A549 (cell line): ENCODE data around the gene RAD23B. TPM values are rescaled to one million over a fixed set of nuclear protein-coding genes. Genes with fewer than 3 reads are reported as not detected.
A peak's percentile ranks its signal among the peaks of the same experiment; 100 is the strongest.

Source experiments
- ATAC-seq, 2 experiments: fragments of 200-7000 bp in 1 of 2; fragments of >200 bp in 1 of 2; cut with Nextera tagmentation in 1 of 2; cut with Tn5 transposase in 1 of 2; 3 replicates each; pipeline versions ENCODE4 v1.8.0 to v1.9.1; 2018 to 2020; ENCODE audit warnings: mild to moderate bottlenecking in 1 of 2, moderate library complexity in 1 of 2
- CTCF ChIA-PET: fragments of 300-600 bp; sonication (Branson Sonifier 250); formaldehyde crosslinking; extraction: SDS; loops from one replicate; lab custom pipeline; 2021; ENCODE audit warnings: antibody characterized with exemption, inconsistent platforms; lab: Yijun Ruan, JAX
- POLR2A ChIA-PET: fragments of 350-600 bp; formaldehyde crosslinking; extraction: SDS; loops from one replicate; lab custom pipeline; 2021; ENCODE audit warnings: antibody characterized with exemption, inconsistent platforms; lab: Yijun Ruan, JAX
- DNase-seq, 2 experiments: peaks; one replicate each; pipeline versions ENCODE4 v3.0.0 to v3.0.0-alpha.2; 2011 to 2016; ENCODE audit warnings: low read depth in 1 of 2, low spot score in 1 of 2
- FAIRE-seq: peaks from 2 replicates; lab custom pipeline; 2011; peaks lifted over from hg19 to GRCh38; lab: Jason Lieb, UNC
- H3K27ac ChIP-seq, 2 experiments: fragments of >200 bp; sonication (Bioruptor Twin); formaldehyde crosslinking; 3 replicates each; pipeline ENCODE4 v1.5.1; 2016 to 2017
- H3K4me1 ChIP-seq: fragments of >200 bp; sonication (Bioruptor Twin); formaldehyde crosslinking; 3 replicates; pipeline ENCODE4 v1.6.1; 2016
- H3K4me2 ChIP-seq: fragments of >200 bp; sonication (Bioruptor Twin); formaldehyde crosslinking; 3 replicates; pipeline ENCODE4 v1.6.1; 2016
- H3K4me3 ChIP-seq: fragments of >200 bp; sonication (Bioruptor Twin); formaldehyde crosslinking; 3 replicates; pipeline ENCODE4 v1.5.1; 2016
- H3K9me3 ChIP-seq: fragments of >200 bp; sonication (Bioruptor Twin); formaldehyde crosslinking; 3 replicates; pipeline ENCODE4 v1.6.1; 2016
- FOSB ChIP-seq: fragments of 250-450 bp; sonication (Bioruptor Pico); IDR thresholded peaks from 2 replicates; pipeline ENCODE4 v1.5.0; 2020; ENCODE audit warnings: mild to moderate bottlenecking, moderate library complexity
- GATA3 ChIP-seq: IDR thresholded peaks from 2 replicates; pipeline ENCODE4 v1.6.1; 2012; ENCODE audit warnings: borderline replicate concordance
- HOXA7 ChIP-seq: fragments of 250-450 bp; sonication (Bioruptor Pico); IDR thresholded peaks from 2 replicates; pipeline ENCODE4 v1.5.0; 2020; ENCODE audit warnings: mild to moderate bottlenecking, moderate library complexity
- JUN ChIP-seq, 2 experiments: fragments of >200 bp; sonication (Bioruptor Twin); formaldehyde crosslinking; IDR thresholded peaks; 2 replicates in 1 of 2; 3 replicates in 1 of 2; pipeline ENCODE4 v1.6.1; 2016 to 2017
- MAZ ChIP-seq: fragments of 150-350 bp; IDR thresholded peaks from 2 replicates; pipeline ENCODE4 v1.6.1; 2014; ENCODE audit warnings: antibody characterized with exemption, low read depth, low read length, borderline replicate concordance
- RARB ChIP-seq: fragments of 250-450 bp; sonication (Bioruptor Pico); IDR thresholded peaks from 2 replicates; pipeline ENCODE4 v1.8.0; 2021; ENCODE audit warnings: mild to moderate bottlenecking, moderate library complexity
- TP53 ChIP-seq: fragments of 250-450 bp; sonication (Bioruptor Pico); IDR thresholded peaks from 2 replicates; pipeline ENCODE4 v1.5.0; 2021; ENCODE audit warnings: mild to moderate bottlenecking, moderate library complexity
- ZFP36 ChIP-seq: fragments of 450-650 bp; IDR thresholded peaks from 2 replicates; pipeline ENCODE4 v1.6.1; 2014; ENCODE audit warnings: borderline replicate concordance; ENCODE audit not compliant: partially characterized antibody
- WGBS: methylation state at CpG from one replicate; pipeline ENCODE4 v1.1.6; 2017; ENCODE audit errors: missing lambda C conversion rate; 5-methylcytosine and 5-hydroxymethylcytosine counted together
- polyA plus RNA-seq, 4 experiments: library from polyadenylated mRNA; depleted of rRNA in 3 of 4; stranded (reverse); fragments of >200 nt; fragmentation: RNase III in 1 of 4; extraction: RNeasy Plus Mini Kit Qiagen cat#74134 plus additional on column Dnase treatment in 1 of 4; gene quantifications; 2 replicates in 3 of 4; 3 replicates in 1 of 4; pipeline ENCODE4 v1.2.3, GENCODE V29; 2011 to 2017
- TF ChIP-seq, protein P1 (sequence below): fragments of 200-600 bp; sonication (generic); IDR thresholded peaks from 2 replicates; pipeline ENCODE4 v1.6.1; 2016; ENCODE audit warnings: antibody characterized with exemption, mild to moderate bottlenecking, moderate library complexity
- TF ChIP-seq, protein P2 (sequence below): IDR thresholded peaks from 2 replicates; pipeline ENCODE4 v1.6.1; 2012
- TF ChIP-seq, protein P3 (sequence below): IDR thresholded peaks from 2 replicates; pipeline ENCODE4 v1.6.1; 2012; ENCODE audit warnings: low read depth, borderline replicate concordance

Gene RAD23B
- polyA plus RNA-seq, 2 of the 4 experiments (the other 2 are of a cell fraction) = 136 to 195 TPM

DNA sequence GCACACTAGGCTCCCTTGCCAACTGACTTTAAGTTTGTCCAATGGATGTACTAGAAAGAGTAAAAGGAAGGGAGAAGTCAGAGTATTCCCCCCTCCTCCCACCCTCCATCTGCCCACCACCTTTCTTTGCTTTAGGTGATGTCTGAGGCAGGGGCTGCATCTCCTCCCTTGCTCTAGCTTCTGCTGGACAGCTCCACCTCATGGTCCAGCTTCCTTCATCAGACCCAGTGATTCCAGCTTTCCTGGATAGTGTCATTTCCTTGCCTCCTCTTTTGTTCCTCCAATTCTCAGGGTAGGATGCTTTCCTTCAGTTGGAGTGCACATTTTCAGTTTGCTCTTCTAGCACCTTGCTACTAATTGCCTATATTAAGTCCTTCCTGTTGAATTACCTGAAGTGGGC is 67.4 kb downstream of the RAD23B start:
- no peak overlapping the region for H3K27ac ChIP-seq
- POLR2A ChIA-PET = no interaction called here
- FAIRE-seq = no peak

DNA sequence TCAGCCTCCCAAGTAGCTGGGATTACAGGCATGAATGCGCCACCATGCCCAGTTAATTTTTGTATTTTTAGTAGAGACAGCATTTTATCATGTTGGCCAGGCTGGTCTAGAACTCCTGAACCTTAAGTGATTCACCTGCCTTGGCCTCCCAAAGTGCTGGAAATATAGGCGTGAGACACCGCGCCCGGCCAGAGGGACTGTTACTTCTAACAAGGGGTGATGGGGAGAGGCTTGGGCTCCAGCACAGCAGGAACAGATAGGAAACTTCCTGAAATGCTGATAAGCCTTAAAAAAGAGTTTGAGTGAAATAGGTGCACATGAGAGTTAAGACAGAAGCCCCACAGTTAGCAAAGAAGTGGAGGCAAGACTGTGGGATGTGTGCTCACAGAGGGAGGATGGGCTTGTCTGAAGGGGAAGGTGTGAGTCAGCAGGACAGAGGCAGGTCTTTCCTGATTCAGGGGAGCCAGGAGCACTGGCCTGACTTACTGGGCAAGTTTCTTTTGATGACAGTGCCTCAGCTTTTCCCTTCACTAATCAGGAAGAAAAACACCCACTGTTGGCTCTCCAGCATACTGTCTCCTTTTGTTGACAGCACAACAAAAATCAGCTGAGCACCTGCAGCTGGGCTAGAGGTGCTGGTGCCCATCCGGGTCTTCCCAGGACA is 68.4 kb downstream of the RAD23B start:
- DNase-seq = no peak
- FAIRE-seq = no peak
- no peak overlapping the region for H3K27ac ChIP-seq
- no peak for TF ChIP-seq MAZ
- TF ChIP-seq, all 56 proteins: peak for 0
- Histone ChIP-seq H3K4me1 (no peaks in the 10 kb centered on the region), H3K4me2 (no peak overlapping the region), H3K4me3 (no peak overlapping the region), H3K9me3 (peaks cover 9% of the 10 kb centered on the region; the same call in 2 of the 3 replicates)
- CTCF ChIA-PET = interaction anchor here (5.0 kb wide), 1 partner anchor 11 kb away, joined by 26 read pairs; no protein-coding TSS in a partner anchor
- ATAC-seq = peak; percentile 21 to 44; a peak in 3 of 6 replicates
- POLR2A ChIA-PET = no interaction called here
- WGBS = 68% methylated on average over 6 of the region's 6 CpGs

More for the DNA sequence above, 67.4 kb downstream of the RAD23B start:
- DNase-seq (no peak), ATAC-seq (peak; percentile 37 to 42; a peak in 4 of 6 replicates)
- Histone ChIP-seq H3K4me2 (no peak overlapping the region), H3K4me3 (no peak overlapping the region), H3K9me3 (peaks cover 9% of the 10 kb centered on the region; the same call in 2 of the 3 replicates), H3K4me1 (no peaks in the 10 kb centered on the region)
- CTCF ChIA-PET = interaction anchor here (5.0 kb wide), 1 partner anchor 10 kb away, joined by 26 read pairs; no protein-coding TSS in a partner anchor
- TF ChIP-seq RARB (CRISPR knock-in tag) = no peak
- TF ChIP-seq, protein P1, sequence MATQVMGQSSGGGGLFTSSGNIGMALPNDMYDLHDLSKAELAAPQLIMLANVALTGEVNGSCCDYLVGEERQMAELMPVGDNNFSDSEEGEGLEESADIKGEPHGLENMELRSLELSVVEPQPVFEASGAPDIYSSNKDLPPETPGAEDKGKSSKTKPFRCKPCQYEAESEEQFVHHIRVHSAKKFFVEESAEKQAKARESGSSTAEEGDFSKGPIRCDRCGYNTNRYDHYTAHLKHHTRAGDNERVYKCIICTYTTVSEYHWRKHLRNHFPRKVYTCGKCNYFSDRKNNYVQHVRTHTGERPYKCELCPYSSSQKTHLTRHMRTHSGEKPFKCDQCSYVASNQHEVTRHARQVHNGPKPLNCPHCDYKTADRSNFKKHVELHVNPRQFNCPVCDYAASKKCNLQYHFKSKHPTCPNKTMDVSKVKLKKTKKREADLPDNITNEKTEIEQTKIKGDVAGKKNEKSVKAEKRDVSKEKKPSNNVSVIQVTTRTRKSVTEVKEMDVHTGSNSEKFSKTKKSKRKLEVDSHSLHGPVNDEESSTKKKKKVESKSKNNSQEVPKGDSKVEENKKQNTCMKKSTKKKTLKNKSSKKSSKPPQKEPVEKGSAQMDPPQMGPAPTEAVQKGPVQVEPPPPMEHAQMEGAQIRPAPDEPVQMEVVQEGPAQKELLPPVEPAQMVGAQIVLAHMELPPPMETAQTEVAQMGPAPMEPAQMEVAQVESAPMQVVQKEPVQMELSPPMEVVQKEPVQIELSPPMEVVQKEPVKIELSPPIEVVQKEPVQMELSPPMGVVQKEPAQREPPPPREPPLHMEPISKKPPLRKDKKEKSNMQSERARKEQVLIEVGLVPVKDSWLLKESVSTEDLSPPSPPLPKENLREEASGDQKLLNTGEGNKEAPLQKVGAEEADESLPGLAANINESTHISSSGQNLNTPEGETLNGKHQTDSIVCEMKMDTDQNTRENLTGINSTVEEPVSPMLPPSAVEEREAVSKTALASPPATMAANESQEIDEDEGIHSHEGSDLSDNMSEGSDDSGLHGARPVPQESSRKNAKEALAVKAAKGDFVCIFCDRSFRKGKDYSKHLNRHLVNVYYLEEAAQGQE = peak; percentile 43; the same call in 1 of the 2 replicates

DNA sequence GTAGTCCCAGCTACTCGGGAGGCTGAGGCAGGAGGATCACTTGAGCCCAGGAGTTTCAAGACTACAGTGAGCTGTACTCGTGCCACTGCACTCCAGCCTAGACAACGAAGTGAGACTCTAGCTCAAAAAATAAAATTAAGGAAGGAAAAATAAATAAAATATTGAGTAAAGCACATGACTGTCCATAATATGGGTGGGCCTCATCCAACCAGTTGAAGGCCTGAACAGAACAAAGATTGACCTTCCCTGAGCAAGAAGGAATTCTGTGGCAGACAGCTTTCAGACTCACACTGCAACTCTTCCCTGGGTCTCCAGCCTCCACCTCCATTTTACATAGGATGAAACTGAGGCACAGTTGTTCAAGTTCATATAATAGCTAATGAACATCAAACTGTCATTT is 72.3 kb downstream of the RAD23B start:
- no peak for FAIRE-seq
- Histone ChIP-seq H3K4me1 (no peaks in the 10 kb centered on the region), H3K9me3 (peaks cover 9% of the 10 kb centered on the region; the same call in 2 of the 3 replicates), H3K4me2 (no peak overlapping the region), H3K27ac (no peak overlapping the region), H3K4me3 (no peak overlapping the region)
- ChIA-PET CTCF (interaction anchor here (1.3 kb wide), 1 partner anchor 14 kb away, joined by 5 read pairs; no protein-coding TSS in a partner anchor), POLR2A (no interaction called here)
- TF ChIP-seq FOSB (no peak), HOXA7 (no peak), GATA3 (no peak), ZFP36 (no peak), JUN (IDR thresholded peaks at IDR 0.05) (no peak), MAZ (no peak), TP53 (CRISPR knock-in tag) (no peak)
- TF ChIP-seq, protein P2, sequence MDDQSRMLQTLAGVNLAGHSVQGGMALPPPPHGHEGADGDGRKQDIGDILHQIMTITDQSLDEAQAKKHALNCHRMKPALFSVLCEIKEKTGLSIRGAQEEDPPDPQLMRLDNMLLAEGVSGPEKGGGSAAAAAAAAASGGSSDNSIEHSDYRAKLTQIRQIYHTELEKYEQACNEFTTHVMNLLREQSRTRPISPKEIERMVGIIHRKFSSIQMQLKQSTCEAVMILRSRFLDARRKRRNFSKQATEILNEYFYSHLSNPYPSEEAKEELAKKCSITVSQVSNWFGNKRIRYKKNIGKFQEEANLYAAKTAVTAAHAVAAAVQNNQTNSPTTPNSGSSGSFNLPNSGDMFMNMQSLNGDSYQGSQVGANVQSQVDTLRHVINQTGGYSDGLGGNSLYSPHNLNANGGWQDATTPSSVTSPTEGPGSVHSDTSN = no peak
- TF ChIP-seq, protein P1 = no peak
- TF ChIP-seq, protein P3, sequence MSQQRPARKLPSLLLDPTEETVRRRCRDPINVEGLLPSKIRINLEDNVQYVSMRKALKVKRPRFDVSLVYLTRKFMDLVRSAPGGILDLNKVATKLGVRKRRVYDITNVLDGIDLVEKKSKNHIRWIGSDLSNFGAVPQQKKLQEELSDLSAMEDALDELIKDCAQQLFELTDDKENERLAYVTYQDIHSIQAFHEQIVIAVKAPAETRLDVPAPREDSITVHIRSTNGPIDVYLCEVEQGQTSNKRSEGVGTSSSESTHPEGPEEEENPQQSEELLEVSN = no peak
- 11% methylated on average over 3 of the region's 3 CpGs for WGBS
- no peak for ATAC-seq
- DNase-seq = no peak
